ENCODE data around the gene GSTCD.
"Not testable (repeated sequence)": the region's sequence is repeated elsewhere in the genome, so short reads cannot be mapped to it uniquely, and the experiment has no call there.

DNA sequence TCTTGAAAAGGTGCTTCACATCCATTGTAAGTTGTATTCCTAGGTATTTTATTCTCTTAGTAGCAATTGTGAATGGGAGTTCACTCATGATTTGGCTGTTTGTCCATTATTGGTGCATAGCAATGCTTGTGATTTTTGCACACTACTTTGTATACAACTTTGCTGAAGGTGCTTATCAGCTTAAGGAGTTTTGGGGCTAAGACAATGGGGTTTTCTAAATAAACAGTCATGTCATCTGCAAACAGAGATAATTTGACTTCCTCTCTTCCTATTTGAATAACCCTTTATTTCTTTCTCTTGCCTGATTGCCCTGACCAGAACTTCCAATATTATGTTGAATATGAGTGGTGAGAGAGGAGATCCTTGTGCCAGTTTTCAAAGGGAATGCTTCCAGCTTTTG lies 63.5 kb downstream of the GSTCD start:
- TF ChIP-seq, protein P1, sequence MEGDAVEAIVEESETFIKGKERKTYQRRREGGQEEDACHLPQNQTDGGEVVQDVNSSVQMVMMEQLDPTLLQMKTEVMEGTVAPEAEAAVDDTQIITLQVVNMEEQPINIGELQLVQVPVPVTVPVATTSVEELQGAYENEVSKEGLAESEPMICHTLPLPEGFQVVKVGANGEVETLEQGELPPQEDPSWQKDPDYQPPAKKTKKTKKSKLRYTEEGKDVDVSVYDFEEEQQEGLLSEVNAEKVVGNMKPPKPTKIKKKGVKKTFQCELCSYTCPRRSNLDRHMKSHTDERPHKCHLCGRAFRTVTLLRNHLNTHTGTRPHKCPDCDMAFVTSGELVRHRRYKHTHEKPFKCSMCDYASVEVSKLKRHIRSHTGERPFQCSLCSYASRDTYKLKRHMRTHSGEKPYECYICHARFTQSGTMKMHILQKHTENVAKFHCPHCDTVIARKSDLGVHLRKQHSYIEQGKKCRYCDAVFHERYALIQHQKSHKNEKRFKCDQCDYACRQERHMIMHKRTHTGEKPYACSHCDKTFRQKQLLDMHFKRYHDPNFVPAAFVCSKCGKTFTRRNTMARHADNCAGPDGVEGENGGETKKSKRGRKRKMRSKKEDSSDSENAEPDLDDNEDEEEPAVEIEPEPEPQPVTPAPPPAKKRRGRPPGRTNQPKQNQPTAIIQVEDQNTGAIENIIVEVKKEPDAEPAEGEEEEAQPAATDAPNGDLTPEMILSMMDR (IDR thresholded peaks at IDR 0.05) = not testable (repeated sequence)
- TF ChIP-seq EZH2 (IDR thresholded peaks at IDR 0.05; ENCODE audit: borderline replicate concordance, insufficient read depth, low read depth, low read length, poor library complexity, severe bottlenecking) = not testable (repeated sequence)

Measured in B cell (primary cell).